Duodenal mucosa (tissue), 2 donors: ENCODE measurements around the gene MORC4.

Source experiments
- H3K27ac ChIP-seq: one replicate; pipeline ENCODE4 v1.7.0; 2013; ENCODE audit warnings: low read depth, low read length
- H3K27me3 ChIP-seq, 2 donors: one replicate each; pipeline ENCODE4 v1.7.0; 2013; ENCODE audit warnings: low read length in 2 of 2, control low read depth in 1 of 2; ENCODE audit not compliant: insufficient read depth in 2 of 2, control insufficient read depth in 1 of 2
- H3K36me3 ChIP-seq, 2 donors: one replicate each; pipeline ENCODE4 v1.7.0; 2013; ENCODE audit warnings: low read length in 2 of 2, control low read depth in 1 of 2; ENCODE audit not compliant: insufficient read depth in 2 of 2, control insufficient read depth in 1 of 2
- H3K4me1 ChIP-seq, 2 donors: one replicate each; pipeline ENCODE4 v1.7.0; 2013; ENCODE audit warnings: low read length in 2 of 2, control low read depth in 1 of 2; ENCODE audit not compliant: insufficient read depth in 2 of 2, control insufficient read depth in 1 of 2
- H3K4me3 ChIP-seq, 2 donors: one replicate each; pipeline ENCODE4 v1.7.0; 2013; ENCODE audit warnings: low read length in 2 of 2, low read depth in 1 of 2
- H3K9ac ChIP-seq, 2 donors: one replicate each; pipeline ENCODE4 v1.7.0; 2013; ENCODE audit warnings: low read length in 2 of 2, low read depth in 1 of 2
- H3K9me3 ChIP-seq, 2 donors: one replicate each; pipeline ENCODE4 v1.7.0; 2013; ENCODE audit warnings: low read length in 2 of 2, control low read depth in 1 of 2; ENCODE audit not compliant: control insufficient read depth in 1 of 2

The MORC4 gene

DNA sequence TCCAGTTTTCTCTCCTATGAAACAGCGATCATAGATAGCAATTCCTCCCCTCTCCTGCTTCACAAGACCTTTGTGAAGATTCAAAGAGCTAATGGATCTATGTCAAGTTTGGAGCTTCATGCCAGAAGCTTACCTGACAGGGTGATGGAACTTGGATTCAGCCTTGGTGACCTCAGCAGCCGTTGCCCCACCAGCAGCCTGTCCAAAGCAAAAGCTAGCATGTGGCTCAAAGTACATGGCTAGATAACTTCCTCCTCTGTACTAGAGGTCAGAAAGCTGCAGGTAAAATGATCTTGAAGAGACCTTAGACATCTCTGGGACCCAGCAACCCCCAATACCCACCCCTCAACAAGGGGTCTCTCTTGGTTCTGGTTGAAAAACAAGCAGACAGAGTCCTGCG lies 98.7 kb downstream of the MORC4 start:
- Histone ChIP-seq H3K4me3 (no peak overlapping the region), H3K36me3 (no peaks in the 10 kb centered on the region), H3K27ac (no peak overlapping the region), H3K27me3 (no peaks in the 10 kb centered on the region), H3K9ac (no peak overlapping the region), H3K9me3 (no peaks in the 10 kb centered on the region), H3K4me1 (peaks cover 21 to 31% of the 10 kb centered on the region in 2 donors)

DNA sequence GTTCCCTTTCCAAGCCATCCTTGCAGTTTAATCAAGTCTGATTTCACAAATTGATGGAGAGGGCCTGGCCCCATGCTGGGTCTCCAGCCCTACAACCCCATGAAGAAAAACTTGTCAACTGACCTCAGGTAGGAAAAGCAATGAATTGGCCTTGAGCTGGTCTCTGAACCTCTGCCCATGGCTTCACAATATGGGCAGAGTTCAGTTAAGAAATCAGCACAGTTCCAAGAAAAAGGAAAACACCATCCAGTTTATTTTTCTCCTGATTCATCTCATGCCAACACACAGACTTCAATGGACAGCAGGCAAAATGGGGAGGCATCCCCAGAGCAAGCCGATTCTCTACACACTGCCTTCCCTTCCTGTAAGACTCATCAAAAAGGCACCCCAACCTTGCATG lies 100.2 kb downstream of the MORC4 start:
- peaks cover 14 to 20% of the 10 kb centered on the region in 2 donors for H3K4me1 ChIP-seq
- H3K27ac ChIP-seq = no peak overlapping the region
- no peaks in the 10 kb centered on the region for H3K36me3 ChIP-seq
- H3K9me3 ChIP-seq = no peaks in the 10 kb centered on the region
- H3K9ac ChIP-seq = no peak overlapping the region
- H3K27me3 ChIP-seq = no peaks in the 10 kb centered on the region
- H3K4me3 ChIP-seq = no peak overlapping the region

DNA sequence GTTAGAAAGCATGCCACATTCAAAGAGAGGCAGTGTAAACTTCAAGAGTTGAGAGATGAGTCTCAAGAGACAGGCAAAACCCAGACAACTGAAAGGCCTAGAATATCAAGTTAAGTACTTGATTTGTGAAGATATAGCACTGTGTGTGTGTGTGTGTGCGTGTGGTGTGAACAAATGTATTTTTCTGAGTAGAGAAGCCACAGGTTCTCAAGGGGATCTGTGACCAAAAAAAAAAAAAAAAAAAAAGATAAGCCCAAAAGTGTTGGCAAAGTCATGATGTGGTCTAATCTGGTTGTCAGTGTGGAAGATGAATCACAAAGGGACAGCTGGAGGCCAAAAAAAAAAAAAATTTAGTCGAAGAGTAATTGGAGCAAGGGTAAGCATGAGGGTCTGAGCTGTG lies 100.7 kb downstream of the MORC4 start:
- Histone ChIP-seq H3K9ac (no peak overlapping the region), H3K9me3 (no peaks in the 10 kb centered on the region), H3K36me3 (no peaks in the 10 kb centered on the region), H3K4me3 (no peak overlapping the region), H3K27ac (no peak overlapping the region), H3K27me3 (no peaks in the 10 kb centered on the region), H3K4me1 (peaks cover 14 to 20% of the 10 kb centered on the region in 2 donors)

DNA sequence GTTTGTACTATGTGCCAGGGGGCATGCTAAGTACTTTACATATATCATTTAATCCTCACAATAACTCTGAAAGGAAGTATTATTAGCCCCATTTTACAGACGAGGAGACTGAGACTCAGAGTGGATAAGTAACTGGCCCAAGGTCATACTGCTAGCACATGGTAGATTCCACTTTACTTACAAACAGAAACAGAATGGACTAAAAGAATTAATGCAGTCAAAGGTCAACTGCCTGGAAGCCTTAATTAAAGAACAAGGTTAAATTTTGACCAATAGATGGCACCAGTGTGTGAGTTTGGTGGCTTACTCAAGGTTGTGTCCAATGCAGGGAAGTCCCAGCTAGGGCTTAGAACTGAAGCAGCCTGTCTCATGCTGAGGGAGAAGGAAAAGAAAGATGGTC lies 101.5 kb downstream of the MORC4 start:
- Histone ChIP-seq H3K4me3 (no peak overlapping the region), H3K9ac (no peak overlapping the region), H3K36me3 (no peaks in the 10 kb centered on the region), H3K27me3 (no peaks in the 10 kb centered on the region), H3K9me3 (no peaks in the 10 kb centered on the region), H3K27ac (no peak overlapping the region), H3K4me1 (peaks cover 14 to 20% of the 10 kb centered on the region in 2 donors)

DNA sequence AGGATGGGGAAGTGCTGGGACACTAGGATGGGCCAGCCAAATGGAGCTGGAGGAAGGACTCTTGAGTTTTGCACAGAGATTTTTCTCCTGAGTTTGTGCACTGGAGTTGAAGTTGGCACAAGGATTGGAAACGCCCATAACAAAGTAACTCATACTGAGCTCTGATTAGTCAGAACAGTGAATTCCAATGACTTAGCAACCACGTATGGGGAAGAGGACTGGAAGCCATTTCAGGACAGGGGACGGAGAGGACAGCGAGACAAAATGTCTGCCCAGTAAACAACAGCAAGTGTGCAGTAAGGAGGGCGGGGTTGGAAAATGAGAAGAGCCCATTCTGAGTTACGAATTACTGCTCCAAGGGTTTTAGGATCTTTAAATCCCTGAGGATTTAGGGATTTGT lies 102.8 kb downstream of the MORC4 start:
- no peaks in the 10 kb centered on the region for H3K27me3 ChIP-seq
- H3K36me3 ChIP-seq = no peaks in the 10 kb centered on the region
- H3K4me3 ChIP-seq = no peak overlapping the region
- no peak overlapping the region for H3K9ac ChIP-seq
- H3K27ac ChIP-seq = no peak overlapping the region
- peaks cover 10 to 15% of the 10 kb centered on the region in 2 donors for H3K4me1 ChIP-seq
- no peaks in the 10 kb centered on the region for H3K9me3 ChIP-seq

DNA sequence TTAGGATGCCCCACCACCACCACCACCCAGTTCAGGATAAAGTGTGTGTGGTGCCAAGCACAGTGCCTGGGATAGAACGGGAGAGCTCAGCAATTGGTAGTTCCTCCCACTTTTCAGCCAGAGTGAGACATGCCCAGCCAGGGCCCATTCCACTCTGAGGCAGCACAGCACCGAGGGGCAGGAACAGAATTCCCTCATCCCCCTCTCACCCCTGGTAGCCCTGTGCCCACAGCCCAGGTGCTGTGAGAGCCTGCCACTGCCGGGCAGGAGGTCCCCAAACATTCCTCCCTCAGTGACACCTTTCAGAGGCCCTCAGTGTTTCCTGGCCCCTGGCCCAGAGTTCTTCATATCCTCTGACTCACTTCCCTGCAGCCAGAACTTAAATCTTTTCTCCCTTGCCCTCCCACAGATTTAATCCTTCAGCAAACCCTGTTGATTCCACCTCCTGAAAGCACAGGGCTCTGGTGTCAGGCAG lies 105.0 kb downstream of the MORC4 start:
- Histone ChIP-seq H3K27ac (no peak overlapping the region), H3K9ac (no peak overlapping the region), H3K4me1 (peaks cover 0 to 2% of the 10 kb centered on the region in 2 donors), H3K27me3 (no peaks in the 10 kb centered on the region), H3K4me3 (no peak overlapping the region), H3K36me3 (no peaks in the 10 kb centered on the region), H3K9me3 (no peaks in the 10 kb centered on the region)

DNA sequence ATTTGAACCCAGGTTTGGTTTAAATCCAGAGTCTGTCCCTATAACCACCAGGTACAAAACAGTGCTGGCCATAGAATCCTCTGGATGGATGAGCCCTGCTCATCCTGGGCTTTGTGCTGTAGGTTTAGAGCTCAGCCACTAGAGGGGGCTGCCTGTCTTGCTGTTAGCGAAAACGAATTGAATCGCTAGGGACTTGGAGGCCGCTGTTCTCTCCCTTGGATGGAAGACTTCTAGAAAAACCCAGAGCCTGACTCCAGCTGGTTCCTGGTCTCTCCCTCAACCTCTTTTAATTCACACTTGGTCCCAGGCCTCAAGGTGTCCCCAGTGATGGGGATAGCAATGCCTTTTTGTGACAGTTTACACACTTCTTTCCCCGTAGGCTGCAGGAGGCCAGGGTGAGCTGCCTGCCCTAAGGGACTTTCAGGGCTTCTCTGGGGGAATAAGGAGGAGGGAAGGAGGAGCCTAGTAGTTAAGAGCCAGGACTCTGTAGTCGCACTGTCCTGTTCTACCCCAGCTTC lies 105.6 kb downstream of the MORC4 start:
- Histone ChIP-seq H3K27ac (no peak overlapping the region), H3K9ac (no peak overlapping the region), H3K4me1 (peaks cover 0 to 2% of the 10 kb centered on the region in 2 donors), H3K4me3 (no peak overlapping the region), H3K36me3 (no peaks in the 10 kb centered on the region), H3K27me3 (no peaks in the 10 kb centered on the region), H3K9me3 (no peaks in the 10 kb centered on the region)

DNA sequence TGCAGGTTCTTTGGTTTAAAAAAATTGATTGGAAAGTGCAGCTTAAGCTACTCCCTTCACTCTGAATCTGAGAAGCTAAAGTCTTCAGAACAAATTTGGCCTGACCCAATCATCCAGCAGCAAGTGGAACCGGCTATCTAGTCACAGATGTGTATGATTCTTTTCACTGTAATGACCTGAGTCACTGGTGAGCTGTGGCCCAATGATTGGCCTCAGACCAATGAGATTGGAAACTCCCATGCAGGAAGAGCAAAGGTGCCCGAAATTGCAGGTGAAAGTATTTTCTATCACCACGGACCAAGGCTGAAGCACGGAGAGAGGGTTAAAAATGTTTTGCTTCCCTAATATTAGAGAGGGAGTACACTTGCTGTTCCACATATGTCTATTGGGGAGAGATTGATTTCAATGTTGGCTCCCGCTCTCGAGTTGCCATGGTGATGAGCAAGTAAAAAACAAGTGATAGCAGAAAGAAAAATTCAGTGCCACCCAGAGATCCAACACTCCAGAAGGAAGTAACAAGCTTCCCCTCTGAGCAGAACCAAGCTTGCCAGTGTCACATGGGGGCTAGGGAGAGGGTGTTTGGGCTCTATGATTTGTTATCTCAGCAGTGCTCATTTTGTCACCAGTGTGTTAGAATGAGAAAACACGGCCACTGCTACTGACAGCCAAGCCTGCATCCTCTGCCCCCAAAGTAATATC lies 108.1 kb downstream of the MORC4 start:
- no peaks in the 10 kb centered on the region for H3K9me3 ChIP-seq
- H3K4me1 ChIP-seq = no peaks in the 10 kb centered on the region
- no peaks in the 10 kb centered on the region for H3K36me3 ChIP-seq
- H3K27ac ChIP-seq = no peak overlapping the region
- H3K27me3 ChIP-seq = no peaks in the 10 kb centered on the region
- H3K9ac ChIP-seq = no peak overlapping the region
- no peak overlapping the region for H3K4me3 ChIP-seq
